Inflammatory macrophage treated with lipopolysaccharide for 1 hour (primary cell): Measurements from ENCODE around the gene UCKL1.
"Not testable (repeated sequence)": the region's sequence is repeated elsewhere in the genome, so short reads cannot be mapped to it uniquely, and the experiment has no call there.

Experiments
- DNase-seq, 2 donors: peaks; one replicate each; pipeline ENCODE4 v3.0.0-alpha.2; 2020 to 2022

Gene UCKL1

GRCh38 chr20:63972312-63973159, 16.3 kb upstream of the UCKL1 start:
- DNase-seq: no peak

- DNase-seq: not testable (repeated sequence)
Measured at GRCh38 chr20:63971960-63972311, 15.7 kb upstream of the UCKL1 start.

DNA sequence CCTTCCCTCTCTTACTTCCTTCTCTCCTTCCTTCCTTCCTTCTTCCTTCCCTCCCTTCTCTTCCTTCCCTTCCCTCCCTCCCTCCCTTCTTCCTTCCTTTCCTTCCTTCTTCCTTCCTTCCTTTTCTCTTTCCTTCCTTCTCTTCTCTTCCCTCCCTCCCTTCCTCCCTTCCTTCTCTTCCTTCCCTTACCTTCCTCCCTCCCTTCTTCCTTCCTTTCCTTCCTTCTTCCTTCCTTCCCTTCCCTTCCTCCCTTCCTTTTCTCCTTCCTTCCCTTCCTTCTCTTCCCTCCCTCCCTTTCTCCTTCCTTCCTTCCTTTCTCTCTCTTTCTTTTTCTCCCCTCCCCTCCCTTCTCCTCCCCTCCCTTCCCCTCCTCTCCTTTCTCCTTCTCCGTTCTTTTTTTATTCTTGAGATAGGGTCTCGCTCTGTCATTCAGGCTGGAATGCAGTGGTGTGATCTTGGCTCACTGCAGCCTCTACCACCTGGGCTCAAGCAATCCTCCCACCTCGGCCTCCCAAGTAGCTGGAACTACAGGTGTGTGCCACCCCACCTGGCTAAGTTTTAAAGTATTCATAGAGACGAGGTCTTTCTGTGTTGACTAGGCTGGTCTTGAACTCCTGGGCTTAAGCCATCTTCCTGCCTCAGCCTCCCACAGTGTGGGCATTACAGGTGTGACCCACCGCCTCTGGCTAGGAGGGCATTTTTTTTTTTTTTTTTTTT, 14.7 kb upstream of the UCKL1 start:
- no peak for DNase-seq

DNA sequence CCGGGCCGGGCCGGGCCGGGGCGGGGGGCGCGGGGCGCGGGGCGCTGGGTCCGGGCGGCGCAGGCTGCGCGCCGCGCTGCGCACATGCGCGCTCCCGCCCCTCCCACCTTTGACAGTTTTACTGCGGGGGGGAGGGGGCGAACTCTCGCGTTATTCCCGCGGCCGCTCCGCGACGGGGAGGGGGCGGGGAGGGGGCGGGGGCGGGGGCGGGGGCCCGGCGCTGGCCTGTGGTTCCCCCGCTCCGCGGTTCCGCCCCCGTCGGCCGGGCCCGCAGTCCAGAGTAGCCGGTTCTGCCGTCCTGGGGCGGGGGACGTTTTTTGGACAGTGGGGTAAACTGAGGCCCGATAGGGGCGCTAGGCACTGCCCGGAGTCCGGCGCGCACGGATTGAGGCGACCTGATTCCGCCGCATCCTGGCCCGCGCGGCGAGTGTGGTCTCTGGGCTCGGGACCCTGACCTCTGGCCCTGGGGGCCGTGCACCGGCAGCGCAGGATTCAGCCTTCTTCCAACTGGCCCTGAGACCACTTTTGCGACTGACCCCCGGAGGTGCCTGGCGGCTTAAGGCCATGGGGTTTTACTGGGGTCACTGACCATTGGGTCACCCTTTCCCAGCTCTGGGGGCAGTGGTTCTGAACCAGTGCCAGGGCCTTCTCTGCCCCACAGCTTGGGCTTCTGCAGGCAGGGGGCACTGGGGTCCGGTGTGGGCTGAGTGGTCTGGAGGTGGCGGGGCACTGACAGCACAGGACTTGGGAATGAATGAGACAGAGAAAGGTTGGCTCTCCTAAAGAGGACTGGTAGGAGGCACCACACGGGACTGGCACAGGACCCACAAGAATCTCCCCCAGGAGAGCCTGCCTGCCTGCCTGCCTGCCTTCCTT, 13.9 kb upstream of the UCKL1 start, which contains the start of gene ZNF512B:
TSS of gene ZNF512B (minus strand) at position 93 of the 876 bp plus-strand sequence. CDS start 1,980 bp downstream, outside the sequence.
- no peak for DNase-seq

GRCh38 chr20:63968928-63969760, 12.9 kb upstream of the UCKL1 start:
- no peak for DNase-seq

- no peak for DNase-seq
Measured at GRCh38 chr20:63968136-63968927, 12.1 kb upstream of the UCKL1 start.

GRCh38 chr20:63967330-63968135, 11.3 kb upstream of the UCKL1 start:
- DNase-seq: no peak

GRCh38 chr20:63966944-63967322, 10.7 kb upstream of the UCKL1 start:
- no peak for DNase-seq

GRCh38 chr20:63966172-63966943, 10.1 kb upstream of the UCKL1 start:
- no peak for DNase-seq

DNA sequence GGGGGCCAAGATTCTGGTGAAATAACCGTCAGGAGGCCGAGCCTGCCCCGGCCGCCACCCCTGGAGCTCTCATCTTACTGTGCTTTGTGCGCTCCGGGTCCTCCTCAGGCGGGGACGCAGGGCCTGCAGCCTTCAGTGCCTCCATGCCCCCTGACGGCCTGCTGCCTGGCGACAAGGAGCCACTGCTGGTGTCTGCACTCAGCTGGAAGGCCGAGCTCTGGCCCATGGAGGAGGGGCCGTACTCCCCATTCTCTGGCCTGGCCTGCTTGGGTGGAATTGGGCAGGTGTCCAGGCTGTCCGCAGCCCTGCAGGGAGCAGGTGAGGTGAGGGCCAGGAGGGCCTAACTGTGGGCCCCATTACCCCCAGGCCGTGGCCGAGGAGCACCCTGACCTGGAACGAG, 8.2 kb upstream of the UCKL1 start:
- DNase-seq: no peak

GRCh38 chr20:63963784-63964301, 7.6 kb upstream of the UCKL1 start:
- no peak for DNase-seq

- no peak for DNase-seq
Measured at GRCh38 chr20:63963348-63963741, 7.1 kb upstream of the UCKL1 start.

- no peak for DNase-seq
Measured at GRCh38 chr20:63962426-63963347, 6.5 kb upstream of the UCKL1 start.

- no peak for DNase-seq
Measured at GRCh38 chr20:63961664-63962425, 5.6 kb upstream of the UCKL1 start.

DNA sequence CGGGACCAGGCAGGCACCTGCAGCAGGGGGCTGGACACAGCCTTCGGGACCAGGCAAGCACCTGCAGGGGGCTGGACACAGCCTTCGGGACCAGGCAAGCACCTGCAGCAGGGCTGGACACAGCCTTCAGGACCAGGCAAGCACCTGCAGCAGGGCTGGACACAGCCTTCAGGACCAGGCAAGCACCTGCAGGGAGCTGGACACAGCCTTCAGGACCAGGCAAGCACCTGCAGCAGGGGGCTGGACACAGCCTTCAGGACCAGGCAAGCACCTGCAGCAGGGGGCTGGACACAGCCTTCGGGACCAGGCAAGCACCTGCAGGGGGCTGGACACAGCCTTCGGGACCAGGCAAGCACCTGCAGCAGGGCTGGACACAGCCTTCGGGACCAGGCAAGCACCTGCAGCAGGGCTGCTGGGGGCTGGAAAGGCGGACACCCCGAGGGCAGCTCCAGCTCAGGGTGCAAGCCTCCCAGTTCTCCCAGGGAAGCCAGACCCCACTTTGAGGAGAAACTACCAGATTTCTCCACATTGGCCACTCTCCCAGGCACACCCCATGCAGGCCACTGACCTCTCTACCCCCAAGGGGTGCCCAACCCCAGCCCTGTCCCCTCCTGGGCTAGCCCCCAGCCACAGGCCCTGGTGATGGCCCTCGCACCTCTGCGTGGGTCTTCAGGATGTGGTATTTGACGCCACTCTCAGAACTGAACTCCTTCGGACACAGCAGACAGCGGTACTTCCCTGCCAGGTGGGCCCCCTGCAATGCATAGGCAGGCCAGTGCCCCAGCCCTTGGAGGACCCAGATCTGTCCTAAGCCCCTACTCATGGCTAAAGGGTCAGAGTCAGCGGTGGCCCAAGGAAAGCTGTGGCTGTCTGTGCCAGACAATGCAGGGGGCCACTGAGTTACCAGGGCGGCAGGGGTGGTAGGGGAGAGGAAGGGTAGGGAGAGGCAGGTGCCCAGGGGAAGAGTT, 4.7 kb upstream of the UCKL1 start:
- DNase-seq: not testable (repeated sequence)

DNA sequence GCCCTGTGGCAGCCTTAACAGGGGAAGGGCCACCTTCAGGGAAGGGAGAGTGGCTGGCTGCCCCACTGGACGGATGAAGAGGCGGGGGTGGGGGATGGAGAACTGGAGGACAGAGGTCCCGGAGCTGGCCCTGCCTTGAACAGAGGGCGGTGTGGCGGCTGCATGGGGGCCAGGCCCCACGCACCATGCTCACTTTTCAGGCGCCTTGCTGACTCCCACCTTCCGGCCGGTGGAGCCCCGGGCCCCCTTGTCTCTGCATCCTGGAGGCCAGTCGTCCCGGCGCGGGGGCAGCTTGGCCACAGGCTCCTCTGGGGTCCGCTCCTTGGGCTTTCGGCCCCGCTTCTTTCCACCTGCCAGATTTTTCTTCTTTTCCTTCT, 3.5 kb upstream of the UCKL1 start:
- no peak for DNase-seq
